Natural killer cell (primary cell): ENCODE results near the gene ENDOU. TPM values are rescaled to one million over a fixed set of nuclear protein-coding genes. Genes with fewer than 3 reads are reported as not detected.

Source experiments
- ATAC-seq, 3 donors: fragments of 150-1000 bp in 2 of 3; fragments of 200-7000 bp in 1 of 3; cut with Tn5 transposase; 1 replicate in 1 of 3; 2 replicates in 2 of 3; pipeline ENCODE4 v1.10.0; 2021; ENCODE audit warnings: mild to moderate bottlenecking in 2 of 3, moderate library complexity in 2 of 3
- DNase-seq, 2 donors: peaks; one replicate each; pipeline versions ENCODE4 v3.0.0 to v3.0.0-alpha.2; 2013 to 2021; ENCODE audit warnings: mixed read lengths in 1 of 2
- H3K27ac ChIP-seq: one replicate; pipeline ENCODE4 v1.5.1; 2013; ENCODE audit warnings: mild to moderate bottlenecking, low read length
- H3K27me3 ChIP-seq: one replicate; pipeline ENCODE4 v1.6.1; 2013; ENCODE audit warnings: low read length; ENCODE audit not compliant: control insufficient read depth, insufficient read depth
- H3K36me3 ChIP-seq: one replicate; pipeline ENCODE4 v1.6.1; 2013; ENCODE audit warnings: low read length; ENCODE audit not compliant: control insufficient read depth, insufficient read depth
- H3K4me1 ChIP-seq: one replicate; pipeline ENCODE4 v1.6.1; 2013; ENCODE audit warnings: low read length; ENCODE audit not compliant: control insufficient read depth, insufficient read depth
- H3K4me3 ChIP-seq: one replicate; pipeline ENCODE4 v1.5.1; 2013; ENCODE audit warnings: low read length
- H3K9me3 ChIP-seq: one replicate; pipeline ENCODE4 v1.6.1; 2013; ENCODE audit warnings: low read length; ENCODE audit not compliant: control insufficient read depth, insufficient read depth
- H3K27ac Mint-ChIP-seq, 2 donors: one replicate each; pipeline ENCODE4 v1.8.0; 2022; ENCODE audit warnings: mild to moderate bottlenecking in 2 of 2, mixed read lengths in 2 of 2, moderate library complexity in 1 of 2
- H3K27me3 Mint-ChIP-seq, 2 donors: one replicate each; pipeline ENCODE4 v1.8.0; 2022; ENCODE audit warnings: low read depth in 2 of 2, mixed read lengths in 2 of 2
- H3K36me3 Mint-ChIP-seq: one replicate; pipeline ENCODE4 v1.8.0; 2022; ENCODE audit warnings: mixed read lengths
- H3K4me1 Mint-ChIP-seq, 2 donors: one replicate each; pipeline ENCODE4 v1.8.0; 2022; ENCODE audit warnings: mixed read lengths in 2 of 2
- H3K4me3 Mint-ChIP-seq: one replicate; pipeline ENCODE4 v1.8.0; 2022; ENCODE audit warnings: mild to moderate bottlenecking, moderate library complexity, mixed read lengths
- H3K9me3 Mint-ChIP-seq, 2 donors: one replicate each; pipeline ENCODE4 v1.8.0; 2022; ENCODE audit warnings: mixed read lengths in 2 of 2
- CTCF ChIP-seq: fragments of 200-600 bp; IDR thresholded peaks from one replicate; pipeline ENCODE4 v1.8.0; 2022; ENCODE audit warnings: antibody characterized with exemption
- WGBS: methylation state at CpG from one replicate; pipeline ENCODE4 v1.1.7; 2013; ENCODE audit warnings: missing lambda C conversion rate; ENCODE audit not compliant: insufficient coverage; 5-methylcytosine and 5-hydroxymethylcytosine counted together
- intact Hi-C: fragments of 100-400 bp; cut with micrococcal nuclease; formaldehyde crosslinking; loops from one replicate; pipeline ENCODE4 v1.14.2; 2022
- total RNA-seq, 4 donors: library from RNA; stranded (reverse); fragments of 120-200 nt in 1 of 4; gene quantifications; one replicate each; pipeline versions ENCODE4 v1.2.3 to v1.2.4, GENCODE V29; 2013 to 2022

The ENDOU gene
- total RNA-seq, 3 donors from 2014 or later (not counting 1 experiment from before 2014, with no cell fraction given): 0.20 to 0.41 (median 0.24) TPM

- Mint-ChIP-seq H3K27ac (no peak overlapping the region), H3K4me3 (no peak overlapping the region), H3K9me3 (no peaks in the 10 kb centered on the region), H3K4me1 (peaks cover 6 to 21% of the 10 kb centered on the region in 2 donors), H3K27me3 (peaks cover 4 to 8% of the 10 kb centered on the region in 2 donors), H3K36me3 (no peaks in the 10 kb centered on the region)
- WGBS: 81% methylated on average over 12 of the region's 12 CpGs
- Histone ChIP-seq H3K27ac (no peak overlapping the region), H3K27me3 (no peaks in the 10 kb centered on the region), H3K4me1 (peaks cover 33% of the 10 kb centered on the region), H3K36me3 (no peaks in the 10 kb centered on the region), H3K4me3 (no peak overlapping the region), H3K9me3 (no peaks in the 10 kb centered on the region)
- no peak for ATAC-seq
- no peak for TF ChIP-seq CTCF
- intact Hi-C loops: no loop called here
- peak in 1 of 2 donors; percentile 55 for DNase-seq
These were observed 30.6 kb upstream of the ENDOU start for GRCh38 chr12:47755655-47756562.

- no peak overlapping the region for H3K4me3 Mint-ChIP-seq
- TF ChIP-seq CTCF: no peak
These were observed 29.6 kb upstream of the ENDOU start for GRCh38 chr12:47754881-47755280.

GRCh38 chr12:47754126-47754525, 28.8 kb upstream of the ENDOU start:
- Mint-ChIP-seq H3K9me3 (no peaks in the 10 kb centered on the region), H3K27ac (no peak overlapping the region), H3K27me3 (peaks cover 0 to 8% of the 10 kb centered on the region in 2 donors), H3K4me3 (no peak overlapping the region), H3K36me3 (no peaks in the 10 kb centered on the region), H3K4me1 (peaks cover 6 to 19% of the 10 kb centered on the region in 2 donors)
- ATAC-seq: no peak
- no peak overlapping the region for H3K27ac ChIP-seq
- no peak overlapping the region for H3K4me3 ChIP-seq
- TF ChIP-seq CTCF: no peak
- WGBS: 98% methylated on average over 4 of the region's 4 CpGs
- no peak for DNase-seq
- intact Hi-C loops: no loop called here
- H3K36me3 ChIP-seq: no peaks in the 10 kb centered on the region
- H3K9me3 ChIP-seq: no peaks in the 10 kb centered on the region
- H3K4me1 ChIP-seq: peaks cover 26% of the 10 kb centered on the region
- no peaks in the 10 kb centered on the region for H3K27me3 ChIP-seq

More at GRCh38 chr12:47754881-47755280, 29.6 kb upstream of the ENDOU start:
- Histone ChIP-seq H3K4me3 (no peak overlapping the region), H3K27ac (no peak overlapping the region), H3K9me3 (no peaks in the 10 kb centered on the region), H3K4me1 (peaks cover 33% of the 10 kb centered on the region), H3K27me3 (no peaks in the 10 kb centered on the region), H3K36me3 (no peaks in the 10 kb centered on the region)
- intact Hi-C loops: no loop called here
- Mint-ChIP-seq H3K4me1 (peaks cover 6 to 21% of the 10 kb centered on the region in 2 donors), H3K9me3 (no peaks in the 10 kb centered on the region), H3K36me3 (no peaks in the 10 kb centered on the region), H3K27me3 (peaks cover 1 to 7% of the 10 kb centered on the region in 2 donors), H3K27ac (no peak overlapping the region)
- 48% methylated on average over 3 of the region's 3 CpGs for WGBS
- ATAC-seq (no peak), DNase-seq (no peak)
